ENCODE data around the gene MACROD1.
"Not testable (repeated sequence)": the region's sequence is repeated elsewhere in the genome, so short reads cannot be mapped to it uniquely, and the experiment has no call there.

MACROD1 gene

DNA sequence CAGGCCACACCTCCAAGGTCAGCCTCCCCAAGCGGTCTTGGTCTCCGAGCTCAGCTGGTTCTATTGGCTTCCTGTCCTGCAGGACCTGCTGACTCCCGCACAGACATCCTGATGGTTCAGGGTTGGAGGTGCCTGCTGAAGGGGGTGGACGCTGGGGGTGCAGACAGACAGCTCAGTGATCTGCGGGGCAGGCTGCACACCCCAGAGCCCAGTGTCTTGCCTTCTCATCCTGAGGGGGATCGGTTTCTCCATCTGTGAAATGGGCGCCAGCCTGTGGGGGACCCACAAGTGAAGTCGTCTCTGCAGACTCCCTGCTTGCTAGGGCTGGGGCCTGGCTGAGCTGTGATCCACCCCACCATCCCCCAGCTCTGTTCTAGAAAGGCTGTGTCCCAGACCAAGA is 116.4 kb downstream of the MACROD1 start:
- TF ChIP-seq, protein P1, sequence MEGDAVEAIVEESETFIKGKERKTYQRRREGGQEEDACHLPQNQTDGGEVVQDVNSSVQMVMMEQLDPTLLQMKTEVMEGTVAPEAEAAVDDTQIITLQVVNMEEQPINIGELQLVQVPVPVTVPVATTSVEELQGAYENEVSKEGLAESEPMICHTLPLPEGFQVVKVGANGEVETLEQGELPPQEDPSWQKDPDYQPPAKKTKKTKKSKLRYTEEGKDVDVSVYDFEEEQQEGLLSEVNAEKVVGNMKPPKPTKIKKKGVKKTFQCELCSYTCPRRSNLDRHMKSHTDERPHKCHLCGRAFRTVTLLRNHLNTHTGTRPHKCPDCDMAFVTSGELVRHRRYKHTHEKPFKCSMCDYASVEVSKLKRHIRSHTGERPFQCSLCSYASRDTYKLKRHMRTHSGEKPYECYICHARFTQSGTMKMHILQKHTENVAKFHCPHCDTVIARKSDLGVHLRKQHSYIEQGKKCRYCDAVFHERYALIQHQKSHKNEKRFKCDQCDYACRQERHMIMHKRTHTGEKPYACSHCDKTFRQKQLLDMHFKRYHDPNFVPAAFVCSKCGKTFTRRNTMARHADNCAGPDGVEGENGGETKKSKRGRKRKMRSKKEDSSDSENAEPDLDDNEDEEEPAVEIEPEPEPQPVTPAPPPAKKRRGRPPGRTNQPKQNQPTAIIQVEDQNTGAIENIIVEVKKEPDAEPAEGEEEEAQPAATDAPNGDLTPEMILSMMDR (IDR thresholded peaks at IDR 0.05; ENCODE audit: insufficient read depth, low read length, poor library complexity, severe bottlenecking) = no peak
- H3K4me3 ChIP-seq (replicated peaks; ENCODE audit: low read depth, low read length) = no peak overlapping the region
- DNase-seq (ENCODE audit: extremely low read depth, insufficient read length) = no peak
- H3K36me3 ChIP-seq (ENCODE audit: control insufficient read depth, insufficient read depth, low read length) = no peaks in the 10 kb centered on the region
- no peaks in the 10 kb centered on the region for H3K27me3 ChIP-seq (replicated peaks; ENCODE audit: control insufficient read depth, insufficient read depth, low read length)

DNA sequence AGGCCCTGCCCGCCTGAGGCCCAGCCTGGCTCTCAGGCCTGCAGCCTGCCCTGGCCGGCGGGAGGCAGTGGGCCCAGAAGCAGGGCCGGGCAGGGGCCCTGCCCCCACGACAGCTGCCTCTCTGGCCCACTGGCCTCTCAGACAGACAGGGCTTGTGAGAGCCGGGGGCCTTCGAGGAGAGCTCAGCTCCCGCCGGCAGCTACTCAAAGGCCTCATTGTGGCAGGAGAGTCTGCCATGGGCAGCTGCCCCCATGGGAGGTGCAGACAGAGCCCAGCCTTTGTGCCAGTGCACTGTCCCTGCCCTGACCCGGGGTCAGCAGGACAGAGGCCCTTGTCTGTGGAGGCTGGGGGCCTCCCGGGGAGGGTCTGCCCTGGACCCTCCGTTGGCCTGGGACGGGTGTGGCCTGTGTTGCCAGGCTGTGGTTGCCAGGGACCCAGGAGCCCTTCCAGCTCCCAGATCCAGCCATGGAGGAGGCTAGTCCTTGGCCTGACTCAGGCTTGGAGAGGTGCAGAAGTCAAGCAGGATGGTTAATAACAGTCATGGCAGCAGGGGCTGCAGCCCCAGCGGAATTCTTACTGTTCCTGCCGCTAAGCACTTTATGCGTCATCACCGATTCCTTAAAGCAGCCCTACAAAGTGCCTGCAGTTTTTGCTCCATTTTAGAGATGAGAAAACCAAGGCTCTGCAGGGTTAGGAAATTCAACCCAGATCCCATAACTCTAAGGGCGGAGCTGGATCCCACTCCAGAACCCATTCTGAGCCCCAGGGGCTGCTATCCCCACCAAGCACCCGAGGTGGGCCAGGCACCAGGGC is 117.7 kb downstream of the MACROD1 start:
- no peak for DNase-seq (ENCODE audit: extremely low read depth, insufficient read length)
- TF ChIP-seq, protein P1 (IDR thresholded peaks at IDR 0.05; ENCODE audit: insufficient read depth, low read length, poor library complexity, severe bottlenecking) = no peak
- Histone ChIP-seq H3K36me3 (ENCODE audit: control insufficient read depth, insufficient read depth, low read length) (no peaks in the 10 kb centered on the region), H3K4me3 (replicated peaks; ENCODE audit: low read depth, low read length) (no peak overlapping the region), H3K27me3 (replicated peaks; ENCODE audit: control insufficient read depth, insufficient read depth, low read length) (no peaks in the 10 kb centered on the region)

DNA sequence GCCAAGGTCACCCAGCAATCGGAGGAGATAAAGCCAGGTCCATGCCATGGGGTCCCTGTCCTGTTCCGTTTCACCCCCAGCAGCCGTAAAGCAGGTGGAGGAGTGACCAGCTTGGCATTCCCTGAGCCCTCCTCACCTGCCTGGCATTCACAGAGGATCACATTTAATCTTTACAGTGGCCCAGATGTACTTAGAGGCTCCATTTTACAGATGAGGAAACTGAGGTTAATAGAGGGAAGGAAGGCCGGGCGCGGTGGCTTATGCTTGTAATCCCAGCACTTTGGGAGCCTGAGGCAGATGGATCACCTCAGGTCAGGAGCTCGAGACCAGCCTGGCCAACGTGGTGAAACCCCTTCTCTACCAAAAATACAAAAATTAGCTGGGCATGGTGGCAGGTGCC is 118.5 kb downstream of the MACROD1 start:
- DNase-seq (ENCODE audit: extremely low read depth, insufficient read length); H3K36me3 ChIP-seq (ENCODE audit: control insufficient read depth, insufficient read depth, low read length); H3K4me3 ChIP-seq (replicated peaks; ENCODE audit: low read depth, low read length); H3K27me3 ChIP-seq (replicated peaks; ENCODE audit: control insufficient read depth, insufficient read depth, low read length): not testable (repeated sequence)

DNA sequence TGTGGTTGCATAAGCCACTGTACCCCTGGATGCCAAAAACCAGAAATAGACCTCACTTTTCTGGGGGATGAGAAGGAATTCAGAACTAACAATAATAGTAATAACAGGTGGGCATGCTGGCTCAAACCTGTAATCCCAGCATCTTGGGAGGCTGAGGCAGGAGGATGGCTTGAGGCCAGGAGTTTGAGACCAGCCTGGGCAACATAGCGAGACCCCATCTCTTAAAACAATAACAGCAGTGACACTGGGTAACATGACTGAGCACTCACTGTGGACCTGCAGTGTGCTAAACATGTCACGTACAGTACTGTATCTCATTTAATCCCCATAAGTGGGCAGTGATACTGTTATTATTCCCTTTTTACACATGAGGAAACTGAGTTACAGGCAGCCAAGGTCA is 120.2 kb downstream of the MACROD1 start:
- H3K27me3 ChIP-seq (replicated peaks; ENCODE audit: control insufficient read depth, insufficient read depth, low read length) = no peaks in the 10 kb centered on the region
- DNase-seq (ENCODE audit: extremely low read depth, insufficient read length) = no peak

DNA sequence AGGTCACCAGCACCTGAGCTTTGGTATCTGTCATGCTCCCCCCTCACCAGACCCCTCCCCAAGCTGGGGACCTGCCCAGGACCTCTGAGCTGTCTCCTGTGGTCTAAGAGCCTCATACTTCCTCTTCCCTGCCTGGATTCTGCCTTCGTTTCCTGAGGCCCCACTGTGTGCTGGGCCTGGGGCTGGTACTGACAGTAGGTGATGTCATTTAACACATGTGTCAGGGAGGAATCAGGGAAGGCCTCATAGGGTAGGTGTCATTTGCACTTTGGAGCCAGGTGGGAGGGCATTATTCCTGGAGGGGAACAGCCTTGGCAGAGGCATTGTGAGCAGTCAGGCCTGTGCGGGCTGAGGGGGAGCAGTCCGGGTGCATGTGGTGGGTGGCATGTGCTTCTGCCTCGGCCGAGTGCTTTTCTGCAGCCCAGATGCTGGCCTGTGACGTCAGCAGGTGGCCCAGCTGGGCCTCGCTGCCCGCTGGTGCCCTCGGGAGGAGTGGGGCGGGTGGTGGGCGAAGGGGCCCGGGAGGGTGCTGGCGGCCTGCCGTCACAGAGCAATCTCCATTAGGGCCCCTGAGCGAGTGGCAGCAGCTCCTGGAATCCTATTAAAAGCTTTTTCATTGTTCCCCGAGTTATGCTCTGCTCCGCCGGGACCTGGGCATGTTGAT is 121.1 kb downstream of the MACROD1 start:
- no peak for DNase-seq (ENCODE audit: extremely low read depth, insufficient read length)
- no peak overlapping the region for H3K4me3 ChIP-seq (replicated peaks; ENCODE audit: low read depth, low read length)
- TF ChIP-seq, protein P1 (IDR thresholded peaks at IDR 0.05; ENCODE audit: insufficient read depth, low read length, poor library complexity, severe bottlenecking) = no peak
- H3K27me3 ChIP-seq (replicated peaks; ENCODE audit: control insufficient read depth, insufficient read depth, low read length) = no peaks in the 10 kb centered on the region; the same call in 1 of the 2 replicates
- H3K36me3 ChIP-seq (ENCODE audit: control insufficient read depth, insufficient read depth, low read length) = no peaks in the 10 kb centered on the region

More for the DNA sequence above, 120.2 kb downstream of the MACROD1 start:
- TF ChIP-seq, protein P1 (IDR thresholded peaks at IDR 0.05; ENCODE audit: insufficient read depth, low read length, poor library complexity, severe bottlenecking) = no peak
- H3K36me3 ChIP-seq (ENCODE audit: control insufficient read depth, insufficient read depth, low read length) = no peaks in the 10 kb centered on the region
- H3K4me3 ChIP-seq (replicated peaks; ENCODE audit: low read depth, low read length) = no peak overlapping the region

DNA sequence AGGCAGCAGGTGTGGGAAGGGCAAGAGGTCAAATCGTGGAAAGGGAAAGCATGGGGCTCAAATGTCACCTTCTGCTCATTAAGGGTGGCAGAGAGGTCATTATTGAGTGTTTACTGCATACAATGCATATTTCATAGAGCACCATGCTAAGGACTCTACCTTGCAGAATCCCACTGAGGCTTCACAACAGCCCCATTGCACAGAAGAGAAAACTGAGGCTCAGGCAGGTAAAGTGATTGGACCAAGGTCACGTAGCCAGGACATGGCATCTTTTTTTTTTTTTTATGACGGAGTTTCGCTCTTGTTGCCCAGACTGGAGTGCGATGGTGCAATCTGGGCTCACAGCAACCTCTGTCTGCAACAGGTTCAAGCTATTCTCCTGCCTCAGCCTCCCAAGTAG is 122.4 kb downstream of the MACROD1 start:
- Histone ChIP-seq H3K36me3 (ENCODE audit: control insufficient read depth, insufficient read depth, low read length) (no peaks in the 10 kb centered on the region), H3K27me3 (replicated peaks; ENCODE audit: control insufficient read depth, insufficient read depth, low read length) (no peaks in the 10 kb centered on the region; the same call in 1 of the 2 replicates), H3K4me3 (replicated peaks; ENCODE audit: low read depth, low read length) (no peak overlapping the region)
- TF ChIP-seq, protein P1 (IDR thresholded peaks at IDR 0.05; ENCODE audit: insufficient read depth, low read length, poor library complexity, severe bottlenecking) = no peak
- DNase-seq (ENCODE audit: extremely low read depth, insufficient read length) = no peak

Data from GM06990 (cell line).